PC-3 (cell line): Measurements from ENCODE around the gene CCL22.

Experiments used
- EZH2 ChIP-seq: fragments of 300-600 bp; sonication (generic); IDR thresholded peaks from one replicate; pipeline ENCODE4 v1.6.1; 2017; ENCODE audit warnings: antibody characterized with exemption, mild to moderate bottlenecking, low read length; ENCODE audit not compliant: unreplicated experiment
- EZH2phosphoT487 ChIP-seq: fragments of 300-600 bp; sonication (generic); IDR thresholded peaks from 2 replicates; pipeline ENCODE4 v1.6.1; 2018; ENCODE audit warnings: mild to moderate bottlenecking, antibody characterized with exemption, low read length, borderline replicate concordance
- TF ChIP-seq, protein P1 (sequence below): fragments of 300-600 bp; sonication (generic); conservative IDR thresholded peaks from 2 replicates; pipeline ENCODE4 v1.5.1; 2017; ENCODE audit warnings: antibody characterized with exemption, low read depth, mild to moderate bottlenecking, low read length

DNA sequence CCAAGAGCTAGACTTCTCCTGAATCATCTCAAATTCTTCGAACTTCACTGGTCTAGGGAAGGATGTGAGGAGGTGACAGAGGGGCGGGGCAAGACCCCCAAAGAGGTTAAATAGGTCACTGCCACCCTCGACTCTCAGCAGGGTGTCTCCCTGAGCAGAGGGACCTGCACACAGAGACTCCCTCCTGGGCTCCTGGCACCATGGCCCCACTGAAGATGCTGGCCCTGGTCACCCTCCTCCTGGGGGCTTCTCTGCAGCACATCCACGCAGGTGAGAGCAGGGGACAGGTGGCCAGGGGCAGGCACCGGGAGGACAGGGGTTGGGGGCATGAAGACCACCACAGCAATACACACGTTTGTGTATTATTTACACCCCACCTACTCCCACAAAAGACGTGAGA lies 55.1 kb downstream of the CCL22 start:
- TF ChIP-seq, protein P1, sequence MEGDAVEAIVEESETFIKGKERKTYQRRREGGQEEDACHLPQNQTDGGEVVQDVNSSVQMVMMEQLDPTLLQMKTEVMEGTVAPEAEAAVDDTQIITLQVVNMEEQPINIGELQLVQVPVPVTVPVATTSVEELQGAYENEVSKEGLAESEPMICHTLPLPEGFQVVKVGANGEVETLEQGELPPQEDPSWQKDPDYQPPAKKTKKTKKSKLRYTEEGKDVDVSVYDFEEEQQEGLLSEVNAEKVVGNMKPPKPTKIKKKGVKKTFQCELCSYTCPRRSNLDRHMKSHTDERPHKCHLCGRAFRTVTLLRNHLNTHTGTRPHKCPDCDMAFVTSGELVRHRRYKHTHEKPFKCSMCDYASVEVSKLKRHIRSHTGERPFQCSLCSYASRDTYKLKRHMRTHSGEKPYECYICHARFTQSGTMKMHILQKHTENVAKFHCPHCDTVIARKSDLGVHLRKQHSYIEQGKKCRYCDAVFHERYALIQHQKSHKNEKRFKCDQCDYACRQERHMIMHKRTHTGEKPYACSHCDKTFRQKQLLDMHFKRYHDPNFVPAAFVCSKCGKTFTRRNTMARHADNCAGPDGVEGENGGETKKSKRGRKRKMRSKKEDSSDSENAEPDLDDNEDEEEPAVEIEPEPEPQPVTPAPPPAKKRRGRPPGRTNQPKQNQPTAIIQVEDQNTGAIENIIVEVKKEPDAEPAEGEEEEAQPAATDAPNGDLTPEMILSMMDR = no peak
- no peak for TF ChIP-seq EZH2phosphoT487
- no peak for TF ChIP-seq EZH2
